ENCODE results near the gene HCK.

GRCh38 chr20:32051720-32052089 lies 337 bp upstream of the HCK start:
- TF ChIP-seq EP300 (IDR thresholded peaks at IDR 0.05; ENCODE audit: borderline replicate concordance in 1 of 2, low read depth in 1 of 2, low read length in 1 of 2): no peak
- no peak for TF ChIP-seq TAF1 (IDR thresholded peaks at IDR 0.05; ENCODE audit: borderline replicate concordance, low read depth, low read length)
- no peak for TF ChIP-seq POLR2AphosphoS5 (IDR thresholded peaks at IDR 0.05; ENCODE audit: low read depth, low read length)
- no peak for TF ChIP-seq RAD21 (IDR thresholded peaks at IDR 0.05; ENCODE audit: low read length)
- TF ChIP-seq CHD2 (IDR thresholded peaks at IDR 0.05; ENCODE audit: low read length, partially characterized antibody): no peak
- no peak for TF ChIP-seq CTCF (IDR thresholded peaks at IDR 0.05)
- no peak for TF ChIP-seq EZH2phosphoT487 (IDR thresholded peaks at IDR 0.05; ENCODE audit: borderline replicate concordance, low read depth)
- no peak for TF ChIP-seq FOSL2 (IDR thresholded peaks at IDR 0.05; ENCODE audit: borderline replicate concordance, low read depth)

Data from SK-N-SH (cell line).